Measurements from ENCODE around the gene PLEKHN1.

PLEKHN1 gene

GRCh38 chr1:966135-966703 lies at the start of gene PLEKHN1:
PLEKHN1 (plus strand) TSS chr1:966482; CDS start chr1:966532, 50 bp downstream.
- DNase-seq (ENCODE audit: low spot score): no peak

- DNase-seq (ENCODE audit: low spot score): no peak
These were observed 49.2 kb upstream of the PLEKHN1 start for GRCh38 chr1:917076-917459.

- no peak for DNase-seq (ENCODE audit: low spot score)
These were observed 48.7 kb upstream of the PLEKHN1 start for GRCh38 chr1:917466-918091.

GRCh38 chr1:918353-918752 lies 47.9 kb upstream of the PLEKHN1 start:
- no peak for DNase-seq (ENCODE audit: low spot score)

- no peak for DNase-seq (ENCODE audit: low spot score)
These were observed 47.4 kb upstream of the PLEKHN1 start for GRCh38 chr1:918843-919242.

- DNase-seq (ENCODE audit: low spot score): no peak
These were observed 46.9 kb upstream of the PLEKHN1 start for GRCh38 chr1:919271-919872.

GRCh38 chr1:920010-920409 lies 46.3 kb upstream of the PLEKHN1 start:
- DNase-seq (ENCODE audit: low spot score): no peak

GRCh38 chr1:920521-920920 lies 45.8 kb upstream of the PLEKHN1 start:
- DNase-seq (ENCODE audit: low spot score): no peak

- DNase-seq (ENCODE audit: low spot score): peak; percentile 64
These were observed 45.1 kb upstream of the PLEKHN1 start for GRCh38 chr1:921011-921837.

GRCh38 chr1:923131-923990 lies 42.9 kb upstream of the PLEKHN1 start, which contains the start of gene SAMD11:
SAMD11 (plus strand) TSS chr1:923923; CDS start chr1:924432, 509 bp downstream.
- DNase-seq (ENCODE audit: low spot score): peak; percentile 71

GRCh38 chr1:923991-924655 lies 42.2 kb upstream of the PLEKHN1 start:
- DNase-seq (ENCODE audit: low spot score): no peak

GRCh38 chr1:924656-925560 lies 41.4 kb upstream of the PLEKHN1 start:
- DNase-seq (ENCODE audit: low spot score): no peak

GRCh38 chr1:925561-926421 lies 40.5 kb upstream of the PLEKHN1 start:
- DNase-seq (ENCODE audit: low spot score): no peak

- no peak for DNase-seq (ENCODE audit: low spot score)
These were observed 39.0 kb upstream of the PLEKHN1 start for GRCh38 chr1:927234-927633.

GRCh38 chr1:927748-928147 lies 38.5 kb upstream of the PLEKHN1 start:
- DNase-seq (ENCODE audit: low spot score): no peak

GRCh38 chr1:928825-929661 lies 37.2 kb upstream of the PLEKHN1 start:
- no peak for DNase-seq (ENCODE audit: low spot score)

GRCh38 chr1:929712-930632 lies 36.3 kb upstream of the PLEKHN1 start:
- DNase-seq (ENCODE audit: low spot score): no peak
